WERI-Rb-1 (cell line): ENCODE measurements around the gene RPP30.

Experiments
- DNase-seq: peaks from one replicate; pipeline ENCODE4 v3.0.0-alpha.2; 2020
- H3K27ac ChIP-seq: fragments of 250-450 bp; sonication (Bioruptor Pico); 2 replicates; pipeline ENCODE4 v1.5.1; 2020; ENCODE audit warnings: mild to moderate bottlenecking, moderate library complexity
- H3K27me3 ChIP-seq: fragments of 250-450 bp; sonication (Bioruptor Pico); 2 replicates; pipeline ENCODE4 v1.5.1; 2021; ENCODE audit warnings: mild to moderate bottlenecking, low read depth, moderate library complexity; ENCODE audit not compliant: insufficient read depth, severe bottlenecking
- H3K36me3 ChIP-seq: fragments of 250-450 bp; sonication (Bioruptor Pico); 2 replicates; pipeline ENCODE4 v1.5.1; 2020; ENCODE audit warnings: mild to moderate bottlenecking, moderate library complexity
- H3K4me3 ChIP-seq: 2 replicates; pipeline ENCODE4 v1.5.1; 2011; ENCODE audit warnings: low read depth, mild to moderate bottlenecking, control low read depth, low read length
- H3K9me3 ChIP-seq: fragments of 250-450 bp; sonication (Bioruptor Pico); 2 replicates; pipeline ENCODE4 v1.5.1; 2021; ENCODE audit warnings: mild to moderate bottlenecking, moderate library complexity; ENCODE audit not compliant: severe bottlenecking
- TF ChIP-seq, protein P1 (sequence below): IDR thresholded peaks from 2 replicates; pipeline ENCODE4 v1.5.1; 2011; ENCODE audit warnings: low read depth, mild to moderate bottlenecking, control low read depth, inconsistent platforms, low read length

The RPP30 gene

GRCh38 chr10:90947030-90947960 is 75.5 kb downstream of the RPP30 start:
- DNase-seq: no peak
- no peaks in the 10 kb centered on the region for H3K27me3 ChIP-seq
- no peaks in the 10 kb centered on the region for H3K9me3 ChIP-seq
- no peak overlapping the region for H3K4me3 ChIP-seq
- H3K27ac ChIP-seq: no peak overlapping the region
- H3K36me3 ChIP-seq: no peaks in the 10 kb centered on the region
- TF ChIP-seq, protein P1, sequence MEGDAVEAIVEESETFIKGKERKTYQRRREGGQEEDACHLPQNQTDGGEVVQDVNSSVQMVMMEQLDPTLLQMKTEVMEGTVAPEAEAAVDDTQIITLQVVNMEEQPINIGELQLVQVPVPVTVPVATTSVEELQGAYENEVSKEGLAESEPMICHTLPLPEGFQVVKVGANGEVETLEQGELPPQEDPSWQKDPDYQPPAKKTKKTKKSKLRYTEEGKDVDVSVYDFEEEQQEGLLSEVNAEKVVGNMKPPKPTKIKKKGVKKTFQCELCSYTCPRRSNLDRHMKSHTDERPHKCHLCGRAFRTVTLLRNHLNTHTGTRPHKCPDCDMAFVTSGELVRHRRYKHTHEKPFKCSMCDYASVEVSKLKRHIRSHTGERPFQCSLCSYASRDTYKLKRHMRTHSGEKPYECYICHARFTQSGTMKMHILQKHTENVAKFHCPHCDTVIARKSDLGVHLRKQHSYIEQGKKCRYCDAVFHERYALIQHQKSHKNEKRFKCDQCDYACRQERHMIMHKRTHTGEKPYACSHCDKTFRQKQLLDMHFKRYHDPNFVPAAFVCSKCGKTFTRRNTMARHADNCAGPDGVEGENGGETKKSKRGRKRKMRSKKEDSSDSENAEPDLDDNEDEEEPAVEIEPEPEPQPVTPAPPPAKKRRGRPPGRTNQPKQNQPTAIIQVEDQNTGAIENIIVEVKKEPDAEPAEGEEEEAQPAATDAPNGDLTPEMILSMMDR: no peak
